H1 (cell line): ENCODE measurements around the gene ABHD15. TPM values are rescaled to one million over a fixed set of nuclear protein-coding genes. Genes with fewer than 3 reads are reported as not detected.

Experiments used
- ATF2 ChIP-seq: IDR thresholded peaks from 2 replicates; pipeline ENCODE4 v1.6.1; 2012; ENCODE audit warnings: low read length, inconsistent platforms
- GABPA ChIP-seq: IDR thresholded peaks from 2 replicates; pipeline ENCODE4 v1.6.1; 2011; ENCODE audit warnings: mild to moderate bottlenecking, low read length, moderate library complexity, borderline replicate concordance; ENCODE audit not compliant: insufficient read depth
- polyA plus RNA-seq, 7 experiments: library from polyadenylated mRNA; depleted of rRNA in 3 of 7; stranded (reverse) in 5 of 7; unstranded in 2 of 7; fragments of >200 nt in 5 of 7; fragments of 200-250 nt in 2 of 7; gene quantifications; 1 replicate in 5 of 7; 2 replicates in 1 of 7; 4 replicates in 1 of 7; pipeline versions ENCODE4 v1.2.1 to v1.2.3, GENCODE V29; 2011 to 2013; ENCODE audit warnings: missing spikeins in 2 of 7, mixed read lengths in 2 of 7
- total RNA-seq: library from RNA; stranded (reverse); fragmentation: NEBNext Ultra II Directional; extraction: Animal tissue kit (Norgen Biotek cat#: 25700); gene quantifications from 2 replicates; pipeline ENCODE4 v1.2.1, GENCODE V29; 2021

The ABHD15 gene
- total and polyA plus RNA-seq, 2 of the 8 experiments (the other 6 are each of a cell fraction or from before 2014, with no cell fraction given): 0.88 to 1.7 TPM

- TF ChIP-seq ATF2 (no peak), GABPA (no peak)
- TF ChIP-seq, all 59 proteins: peak for 0
Observed at GRCh38 chr17:29561554-29562517, 5.0 kb downstream of the ABHD15 start (continued).
